GM19043 (cell line): ENCODE data around the gene BANP.
"Not testable (repeated sequence)": the region's sequence is repeated elsewhere in the genome, so short reads cannot be mapped to it uniquely, and the experiment has no call there.

Source experiments
- ATAC-seq: cut with Tn5 transposase; IDR thresholded peaks from one replicate; pipeline ENCODE4 v1.9.1; 2021; ENCODE audit warnings: low read depth; ENCODE audit not compliant: unreplicated experiment

Gene BANP

DNA sequence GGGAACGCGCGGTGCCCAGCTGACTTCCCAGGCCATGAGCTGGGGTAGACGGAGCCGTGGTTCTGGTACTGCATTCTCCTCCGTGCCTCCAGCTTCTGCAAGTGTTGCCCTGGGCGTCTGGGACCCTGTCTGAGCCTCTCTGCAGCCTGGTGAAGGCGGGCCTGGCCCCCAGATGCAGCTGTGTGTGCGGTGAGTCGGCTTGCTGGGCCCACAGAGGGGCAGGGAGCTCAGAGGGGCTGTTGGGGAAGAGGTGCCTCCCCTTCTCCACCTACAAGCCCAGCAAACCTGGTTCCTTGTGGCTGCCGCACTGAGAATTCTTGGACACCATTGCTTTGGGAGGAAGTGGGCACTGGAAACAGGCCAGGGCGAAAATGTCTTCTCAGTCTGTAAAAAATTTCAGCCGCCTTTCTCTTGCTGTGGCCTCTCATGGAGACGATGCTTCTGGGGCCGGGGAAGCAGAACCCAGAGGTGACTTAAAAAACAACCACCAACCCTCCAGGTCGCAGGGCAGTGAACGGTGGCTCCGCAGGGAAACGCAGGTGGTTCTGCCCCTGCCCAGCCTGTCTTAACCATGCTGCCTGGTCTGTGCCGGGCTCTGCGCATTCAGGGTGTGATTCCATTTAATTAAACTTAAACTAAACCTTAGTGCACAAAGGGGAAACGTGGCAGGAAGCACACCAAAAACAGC, 163.5 kb downstream of the BANP start:
- not testable (repeated sequence) for ATAC-seq

DNA sequence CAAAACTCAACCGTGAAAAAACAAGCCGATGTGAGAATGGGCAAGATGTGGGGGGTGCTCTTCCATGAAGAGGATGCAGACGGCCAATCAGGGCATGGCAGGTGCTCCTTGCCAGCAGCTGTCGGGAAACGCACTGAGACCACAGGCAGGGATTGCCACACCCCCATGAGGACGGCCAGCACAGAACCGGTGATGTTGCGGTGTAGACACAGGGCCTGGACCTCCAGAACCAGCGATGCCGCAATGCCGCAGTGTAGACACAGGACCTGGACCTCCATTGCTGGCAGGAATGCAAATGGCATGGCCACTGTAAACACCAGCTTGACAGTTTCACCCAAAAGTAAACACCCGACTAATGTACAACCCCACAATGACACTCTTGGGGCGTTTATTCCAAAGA, 164.9 kb downstream of the BANP start:
- ATAC-seq = no peak

DNA sequence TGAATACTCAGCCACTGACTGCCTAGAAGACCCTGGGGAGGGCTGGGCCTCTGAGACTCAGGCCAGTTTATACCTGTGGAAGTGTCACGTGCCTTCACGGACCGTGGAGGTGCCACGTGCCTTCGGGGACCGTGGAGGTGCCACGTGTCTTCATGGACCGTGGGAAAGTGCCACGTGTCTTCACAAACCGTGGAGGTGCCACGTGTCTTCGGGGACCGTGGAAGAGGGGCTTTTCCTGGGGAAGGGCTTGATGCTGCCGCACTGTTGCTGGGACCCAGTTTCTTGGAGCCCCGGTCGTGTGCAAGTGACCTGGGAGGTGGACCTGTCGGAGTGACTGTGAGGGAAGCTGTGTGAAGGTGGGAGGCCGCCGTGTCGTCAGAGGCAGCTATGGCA, 166.2 kb downstream of the BANP start:
- ATAC-seq = no peak

DNA sequence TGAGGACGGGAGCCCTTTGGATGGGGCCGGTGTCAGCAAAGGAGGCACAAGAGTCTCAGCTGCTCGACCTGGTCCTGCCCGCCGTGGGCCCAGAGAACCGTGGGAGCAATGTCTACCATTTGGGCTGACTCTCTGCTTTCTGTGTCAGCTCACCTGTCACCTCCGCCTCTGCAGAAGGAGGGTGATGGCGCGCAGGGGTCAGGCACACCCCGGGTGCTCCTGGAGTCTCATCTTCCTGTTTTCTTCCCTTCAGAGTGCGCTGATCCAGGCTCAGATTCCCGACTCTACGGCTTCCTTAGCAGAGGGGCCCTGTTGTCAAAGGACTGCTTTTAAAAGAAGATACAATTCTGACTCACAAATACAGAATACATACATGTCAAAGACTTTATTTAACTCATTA, 167.1 kb downstream of the BANP start:
- no peak for ATAC-seq

DNA sequence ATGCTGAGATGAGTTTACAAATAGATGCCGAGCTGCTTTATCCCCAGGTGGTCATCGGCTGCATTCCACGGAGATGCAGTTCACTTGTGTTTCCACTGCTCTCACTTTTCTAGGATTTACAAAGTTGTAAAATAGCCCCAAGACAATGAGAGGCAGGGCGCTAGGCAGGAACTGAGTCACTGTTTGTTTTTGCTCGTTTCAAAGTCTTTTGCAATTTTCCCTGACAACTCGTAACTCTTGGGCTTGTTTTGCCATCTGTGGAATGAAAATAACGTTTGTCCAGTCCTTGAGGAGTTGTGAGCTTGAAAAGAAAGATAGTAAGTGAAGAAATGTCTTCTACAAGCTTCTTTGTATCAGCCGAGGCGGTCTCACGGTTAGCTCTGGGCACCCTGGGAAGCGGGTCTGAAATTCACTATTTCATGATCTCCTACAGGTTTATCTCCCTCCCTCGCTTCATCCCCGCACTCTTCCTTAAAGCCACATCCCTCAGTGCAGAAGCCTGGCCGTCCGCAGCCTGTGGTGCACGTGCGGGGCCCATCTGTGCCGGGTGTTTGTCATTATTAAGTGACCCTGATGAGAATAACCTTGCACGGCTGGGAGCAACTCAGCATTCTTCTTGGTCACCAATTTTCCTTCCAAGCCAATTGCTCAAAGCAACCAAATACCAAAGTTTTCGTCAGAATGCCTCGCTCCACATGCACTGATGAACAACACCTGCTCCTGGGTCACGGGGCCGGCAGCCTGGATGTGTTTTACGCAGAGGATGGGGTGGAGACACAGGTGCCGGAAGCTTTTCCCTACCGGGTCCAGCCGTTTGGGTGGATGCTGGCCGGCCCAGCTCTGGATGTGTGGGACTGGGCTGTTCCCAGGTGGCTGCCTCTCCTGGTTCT, 167.9 kb downstream of the BANP start:
- ATAC-seq = not testable (repeated sequence)

DNA sequence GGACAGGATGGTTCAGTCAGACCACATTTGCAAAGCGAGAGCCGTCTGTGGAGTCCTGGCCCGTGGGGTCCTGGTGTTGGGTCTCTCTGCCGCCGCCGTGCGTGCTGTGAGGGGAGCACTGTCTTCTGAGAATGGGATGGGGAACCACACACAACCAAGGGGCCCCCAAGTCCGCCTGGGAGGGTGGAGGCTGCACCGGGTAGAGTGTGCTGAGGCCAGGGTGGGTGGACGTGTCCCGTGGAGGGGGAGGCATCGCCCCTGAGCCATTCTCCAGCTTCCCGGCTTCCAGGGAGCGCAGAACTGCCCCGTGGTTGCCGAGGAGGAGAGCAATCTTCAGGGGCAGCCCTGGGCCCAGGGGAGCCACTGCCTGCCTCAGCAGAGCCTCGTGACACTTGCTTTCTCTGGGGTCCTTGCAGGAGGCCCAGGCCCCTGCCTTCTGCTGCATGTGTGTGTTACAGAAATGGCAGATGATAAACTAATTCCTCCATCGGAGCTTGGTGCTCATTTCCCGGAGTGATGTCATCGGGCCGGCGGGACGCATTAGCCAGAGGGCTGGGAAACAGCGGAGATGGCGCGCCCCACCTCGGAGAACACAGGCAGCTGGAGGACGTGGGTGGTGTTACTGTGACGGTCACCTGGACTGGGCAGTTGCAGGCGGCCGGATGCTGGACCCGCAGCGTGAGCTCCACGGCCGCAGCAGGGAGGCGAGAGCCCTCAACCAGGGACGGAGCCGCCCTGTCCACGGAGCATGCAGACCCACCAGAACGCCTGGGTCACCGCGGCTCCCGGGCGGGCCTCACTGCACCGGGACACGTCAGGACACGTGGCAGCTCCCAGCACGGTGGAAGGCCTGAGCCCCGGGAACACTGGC, 168.9 kb downstream of the BANP start:
- ATAC-seq = not testable (repeated sequence)

DNA sequence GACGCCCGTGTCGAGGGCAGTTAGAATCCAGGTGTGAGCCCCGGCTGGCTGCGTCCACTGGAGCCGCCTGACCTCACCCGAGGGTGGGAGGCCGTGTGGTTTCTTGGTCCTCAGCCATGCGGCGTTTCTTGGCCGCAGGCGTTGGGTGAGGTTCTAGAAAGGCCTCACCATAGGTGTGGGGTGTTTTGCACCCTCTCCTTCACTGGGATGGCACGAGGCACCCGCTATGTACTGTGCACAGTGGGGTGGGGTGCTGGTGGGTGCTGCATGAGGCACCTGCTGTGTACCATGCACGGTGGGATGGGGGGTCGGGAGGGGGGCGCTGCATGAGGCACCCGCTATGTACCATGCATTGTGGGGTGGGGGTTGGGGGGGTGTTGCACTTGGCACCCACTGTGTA, 169.6 kb downstream of the BANP start:
- ATAC-seq = no peak

DNA sequence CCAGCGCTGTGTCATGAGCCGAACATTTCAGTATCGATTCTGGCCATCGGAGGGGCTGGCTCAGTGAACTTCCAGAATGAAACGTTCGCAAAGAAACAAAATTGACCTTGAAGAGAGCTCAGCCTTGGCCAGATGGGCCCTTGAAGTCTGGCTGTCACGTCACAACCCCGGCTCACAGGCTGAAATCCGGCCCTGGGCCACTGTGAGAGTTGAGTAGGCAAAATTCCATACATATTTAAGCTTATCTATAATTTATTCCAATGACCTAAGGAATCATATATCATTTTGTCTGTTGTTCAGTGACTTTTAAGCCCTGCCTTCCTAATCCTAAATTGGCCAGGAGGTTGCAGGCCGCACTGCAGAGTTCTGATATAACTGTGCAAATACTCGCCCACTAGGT, 170.2 kb downstream of the BANP start:
- ATAC-seq = not testable (repeated sequence)

DNA sequence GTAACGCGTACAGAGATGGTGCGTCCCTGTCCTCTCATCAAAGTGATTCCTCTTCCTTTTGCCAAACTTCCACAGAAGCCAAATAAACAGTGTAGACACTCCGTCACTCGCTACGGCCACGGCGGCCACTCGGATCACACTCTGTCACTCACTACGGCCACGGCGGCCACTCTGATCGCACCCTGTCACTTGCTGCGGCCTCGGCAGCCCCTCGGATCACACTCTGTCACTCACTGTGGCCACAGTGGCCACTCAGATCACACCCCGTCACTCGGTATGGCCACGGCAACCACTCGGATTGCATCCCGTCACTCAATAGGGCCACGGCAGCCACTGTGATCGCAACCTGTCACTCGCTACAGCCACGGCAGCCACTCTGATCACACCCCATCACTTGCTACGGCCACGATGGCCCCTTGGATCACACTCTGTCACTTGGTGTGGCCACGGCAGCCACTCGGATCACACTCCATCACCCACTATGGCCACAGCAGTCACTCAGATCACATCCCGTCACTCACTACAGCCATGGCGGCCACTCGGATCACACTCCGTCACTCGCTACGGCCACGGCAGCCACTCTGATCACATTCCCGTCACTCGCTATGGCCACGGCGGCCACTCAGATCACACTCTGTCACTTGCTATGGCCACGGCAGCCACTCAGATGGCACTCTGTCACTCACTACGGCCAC, 170.8 kb downstream of the BANP start:
- no peak for ATAC-seq
